Astrocyte (in vitro differentiated cells and primary cell): ENCODE measurements around the gene GOLGA7B. TPM values are rescaled to one million over a fixed set of nuclear protein-coding genes. Genes with fewer than 3 reads are reported as not detected.

Source experiments
- DNase-seq: peaks from one replicate; pipeline ENCODE4 v3.0.0-alpha.2; 2010; ENCODE audit warnings: low read depth
- FAIRE-seq: peaks from 2 replicates; lab custom pipeline; 2011; peaks lifted over from hg19 to GRCh38; lab: Jason Lieb, UNC
- H2AFZ ChIP-seq: 2 replicates; pipeline ENCODE4 v1.6.0; 2012; ENCODE audit warnings: low read depth, low read length, inconsistent platforms
- H3K27ac ChIP-seq: 2 replicates; pipeline ENCODE4 v1.5.1; 2011; ENCODE audit warnings: low read depth, low read length, inconsistent platforms
- H3K27me3 ChIP-seq: 2 replicates; pipeline ENCODE4 v1.6.0; 2011; ENCODE audit warnings: low read length, inconsistent platforms; ENCODE audit not compliant: insufficient read depth
- H3K36me3 ChIP-seq: 2 replicates; pipeline ENCODE4 v1.5.1; 2011; ENCODE audit warnings: low read length, inconsistent platforms; ENCODE audit not compliant: insufficient read depth
- H3K4me1 ChIP-seq: 2 replicates; pipeline ENCODE4 v1.5.1; 2011; ENCODE audit warnings: low read length, inconsistent platforms; ENCODE audit not compliant: insufficient read depth
- H3K4me2 ChIP-seq: 2 replicates; pipeline ENCODE4 v1.6.0; 2012; ENCODE audit warnings: low read length, inconsistent platforms
- H3K4me3 ChIP-seq: 2 replicates; pipeline ENCODE4 v1.5.1; 2011; ENCODE audit warnings: low read depth, mild to moderate bottlenecking, low read length, inconsistent platforms; ENCODE audit not compliant: insufficient read depth
- H3K79me2 ChIP-seq: 2 replicates; pipeline ENCODE4 v1.6.0; 2012; ENCODE audit warnings: mild to moderate bottlenecking, low read length, inconsistent platforms; ENCODE audit not compliant: insufficient read depth
- H3K9ac ChIP-seq: 2 replicates; pipeline ENCODE4 v1.6.0; 2012; ENCODE audit warnings: mild to moderate bottlenecking, low read length, inconsistent platforms
- H3K9me3 ChIP-seq: 2 replicates; pipeline ENCODE4 v1.5.1; 2012; ENCODE audit warnings: low read depth, mild to moderate bottlenecking, low read length, inconsistent platforms; ENCODE audit not compliant: insufficient read depth
- H4K20me1 ChIP-seq: 2 replicates; pipeline ENCODE4 v1.6.0; 2012; ENCODE audit warnings: low read length, inconsistent platforms; ENCODE audit not compliant: insufficient read depth
- H3K27ac Mint-ChIP-seq: one replicate; pipeline ENCODE4 v1.8.0; 2021; ENCODE audit warnings: mild to moderate bottlenecking, mixed read lengths; ENCODE audit not compliant: unreplicated experiment
- H3K27me3 Mint-ChIP-seq: one replicate; pipeline ENCODE4 v1.8.0; 2021; ENCODE audit warnings: low read depth, mixed read lengths; ENCODE audit not compliant: unreplicated experiment
- H3K36me3 Mint-ChIP-seq: one replicate; pipeline ENCODE4 v1.8.0; 2021; ENCODE audit warnings: low read depth, mixed read lengths; ENCODE audit not compliant: unreplicated experiment
- H3K4me1 Mint-ChIP-seq: one replicate; pipeline ENCODE4 v1.8.0; 2021; ENCODE audit warnings: low read depth, mixed read lengths; ENCODE audit not compliant: unreplicated experiment
- H3K4me3 Mint-ChIP-seq: one replicate; pipeline ENCODE4 v1.8.0; 2021; ENCODE audit warnings: mild to moderate bottlenecking, moderate library complexity, mixed read lengths; ENCODE audit not compliant: unreplicated experiment
- H3K9me3 Mint-ChIP-seq: one replicate; pipeline ENCODE4 v1.8.0; 2021; ENCODE audit warnings: mild to moderate bottlenecking, mixed read lengths; ENCODE audit not compliant: unreplicated experiment
- EZH2 ChIP-seq: IDR thresholded peaks from 2 replicates; pipeline ENCODE4 v1.6.1; 2012; ENCODE audit warnings: mild to moderate bottlenecking, low read length, inconsistent platforms; ENCODE audit not compliant: insufficient read depth
- total RNA-seq: library from RNA; stranded (reverse); gene quantifications from 2 replicates; pipeline ENCODE4 v1.2.1, GENCODE V29; 2021
- TF ChIP-seq, protein P1 (sequence below): IDR thresholded peaks from 2 replicates; pipeline ENCODE4 v1.5.1; 2011; ENCODE audit warnings: low read depth, mild to moderate bottlenecking, inconsistent platforms, low read length, moderate library complexity; ENCODE audit not compliant: insufficient read depth

Gene GOLGA7B
- total RNA-seq, 1 donor from 2014 or later: 0.16 TPM

DNA sequence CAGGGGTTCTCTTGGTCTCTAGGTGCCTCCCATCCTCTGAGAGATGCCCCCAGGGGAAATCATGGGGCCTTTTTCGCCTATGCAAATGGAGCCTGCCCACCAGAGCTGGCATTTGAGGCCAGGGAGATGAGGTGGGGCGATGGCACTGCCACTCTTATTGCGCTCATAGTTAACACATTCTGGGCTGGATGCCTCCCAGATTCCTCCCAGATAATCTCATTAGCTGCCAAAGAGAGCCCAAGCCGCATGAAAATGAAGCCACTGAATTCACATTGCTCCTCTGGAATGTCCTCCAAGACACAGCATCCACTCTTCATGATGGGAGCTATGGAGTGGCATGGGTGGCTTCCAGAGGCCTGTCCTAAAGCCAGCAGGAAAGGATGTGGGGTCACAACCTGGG is 61.0 kb downstream of the GOLGA7B start:
- Histone ChIP-seq H3K36me3 (no peaks in the 10 kb centered on the region), H3K27me3 (peaks cover 10% of the 10 kb centered on the region), H3K4me3 (no peak overlapping the region), H3K27ac (no peak overlapping the region), H3K4me1 (no peaks in the 10 kb centered on the region), H3K9me3 (no peaks in the 10 kb centered on the region), H3K79me2 (no peaks in the 10 kb centered on the region), H3K4me2 (no peak overlapping the region), H2AFZ (no peak overlapping the region), H4K20me1 (no peaks in the 10 kb centered on the region), H3K9ac (no peak overlapping the region)
- TF ChIP-seq, protein P1, sequence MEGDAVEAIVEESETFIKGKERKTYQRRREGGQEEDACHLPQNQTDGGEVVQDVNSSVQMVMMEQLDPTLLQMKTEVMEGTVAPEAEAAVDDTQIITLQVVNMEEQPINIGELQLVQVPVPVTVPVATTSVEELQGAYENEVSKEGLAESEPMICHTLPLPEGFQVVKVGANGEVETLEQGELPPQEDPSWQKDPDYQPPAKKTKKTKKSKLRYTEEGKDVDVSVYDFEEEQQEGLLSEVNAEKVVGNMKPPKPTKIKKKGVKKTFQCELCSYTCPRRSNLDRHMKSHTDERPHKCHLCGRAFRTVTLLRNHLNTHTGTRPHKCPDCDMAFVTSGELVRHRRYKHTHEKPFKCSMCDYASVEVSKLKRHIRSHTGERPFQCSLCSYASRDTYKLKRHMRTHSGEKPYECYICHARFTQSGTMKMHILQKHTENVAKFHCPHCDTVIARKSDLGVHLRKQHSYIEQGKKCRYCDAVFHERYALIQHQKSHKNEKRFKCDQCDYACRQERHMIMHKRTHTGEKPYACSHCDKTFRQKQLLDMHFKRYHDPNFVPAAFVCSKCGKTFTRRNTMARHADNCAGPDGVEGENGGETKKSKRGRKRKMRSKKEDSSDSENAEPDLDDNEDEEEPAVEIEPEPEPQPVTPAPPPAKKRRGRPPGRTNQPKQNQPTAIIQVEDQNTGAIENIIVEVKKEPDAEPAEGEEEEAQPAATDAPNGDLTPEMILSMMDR: no peak
- TF ChIP-seq EZH2: no peak
- H3K27ac Mint-ChIP-seq: no peak overlapping the region
- H3K27me3 Mint-ChIP-seq: peaks cover 59% of the 10 kb centered on the region
- no peak overlapping the region for H3K4me3 Mint-ChIP-seq
- DNase-seq (no peak), FAIRE-seq (no peak)
- no peaks in the 10 kb centered on the region for H3K36me3 Mint-ChIP-seq
- H3K4me1 Mint-ChIP-seq: peaks cover 4% of the 10 kb centered on the region
- no peaks in the 10 kb centered on the region for H3K9me3 Mint-ChIP-seq

DNA sequence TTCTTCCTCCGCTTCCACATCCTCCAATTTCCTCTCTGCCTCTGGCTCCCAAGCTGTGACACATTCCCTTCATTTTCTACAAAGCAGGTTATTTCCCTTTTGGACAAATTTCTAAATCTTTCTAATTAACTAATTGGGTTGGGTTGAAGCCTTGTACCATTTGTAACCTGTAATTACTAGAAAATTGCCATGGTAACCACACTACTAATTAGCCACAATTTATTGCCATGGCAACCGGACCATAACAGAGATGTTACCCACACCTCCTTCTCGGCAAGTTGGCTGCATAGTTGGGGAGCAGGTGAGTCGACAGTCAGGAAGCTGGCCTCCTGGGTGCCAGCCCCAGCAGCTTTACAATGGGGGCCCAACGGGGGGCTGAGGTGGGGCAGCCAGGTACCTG is 61.6 kb downstream of the GOLGA7B start:
- Mint-ChIP-seq H3K27ac (no peak overlapping the region), H3K4me3 (no peak overlapping the region), H3K36me3 (no peaks in the 10 kb centered on the region), H3K9me3 (no peaks in the 10 kb centered on the region), H3K27me3 (peaks cover 60% of the 10 kb centered on the region), H3K4me1 (peaks cover 4% of the 10 kb centered on the region)
- Histone ChIP-seq H3K27me3 (peaks cover 15% of the 10 kb centered on the region), H4K20me1 (no peaks in the 10 kb centered on the region), H3K4me1 (no peaks in the 10 kb centered on the region), H3K27ac (no peak overlapping the region), H2AFZ (no peak overlapping the region), H3K36me3 (no peaks in the 10 kb centered on the region), H3K9ac (no peak overlapping the region), H3K79me2 (no peaks in the 10 kb centered on the region), H3K4me2 (no peak overlapping the region), H3K9me3 (no peaks in the 10 kb centered on the region), H3K4me3 (no peak overlapping the region)
- no peak for FAIRE-seq
- TF ChIP-seq, protein P1: no peak
- no peak for TF ChIP-seq EZH2
- no peak for DNase-seq

DNA sequence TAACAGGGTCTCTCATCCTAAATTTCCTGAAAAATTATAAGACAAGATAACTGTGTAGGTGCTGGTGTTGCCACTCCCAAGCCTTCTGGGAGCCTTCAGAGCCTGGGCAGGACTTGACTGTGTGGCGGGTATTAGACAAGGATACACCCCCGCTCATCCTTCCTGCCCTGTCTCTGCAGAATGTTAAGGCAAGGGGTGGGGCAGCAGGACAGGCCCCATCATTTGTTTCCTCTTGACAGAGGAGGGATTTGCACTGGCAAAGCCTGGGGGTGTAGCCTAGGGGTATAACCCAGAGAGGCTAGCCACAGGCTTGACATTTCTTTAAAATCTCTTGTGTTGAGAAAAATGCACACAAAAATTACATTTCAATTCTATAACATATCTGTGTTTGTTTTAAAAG is 63.5 kb downstream of the GOLGA7B start:
- Histone ChIP-seq H3K4me2 (no peak overlapping the region), H3K27ac (no peak overlapping the region), H3K4me3 (no peak overlapping the region), H2AFZ (no peak overlapping the region), H3K9me3 (no peaks in the 10 kb centered on the region), H3K4me1 (no peaks in the 10 kb centered on the region), H3K36me3 (no peaks in the 10 kb centered on the region), H3K79me2 (no peaks in the 10 kb centered on the region), H3K9ac (no peak overlapping the region), H4K20me1 (no peaks in the 10 kb centered on the region), H3K27me3 (peaks cover 26% of the 10 kb centered on the region)
- no peak overlapping the region for H3K4me3 Mint-ChIP-seq
- peaks cover 2% of the 10 kb centered on the region for H3K4me1 Mint-ChIP-seq
- H3K27ac Mint-ChIP-seq: no peak overlapping the region
- peaks cover 3% of the 10 kb centered on the region for H3K9me3 Mint-ChIP-seq
- no peak for DNase-seq
- no peak for FAIRE-seq
- H3K27me3 Mint-ChIP-seq: peaks cover 64% of the 10 kb centered on the region
- TF ChIP-seq EZH2: no peak
- TF ChIP-seq, protein P1: no peak
- H3K36me3 Mint-ChIP-seq: no peaks in the 10 kb centered on the region
